ENCODE measurements around the gene TMIGD1.

DNA sequence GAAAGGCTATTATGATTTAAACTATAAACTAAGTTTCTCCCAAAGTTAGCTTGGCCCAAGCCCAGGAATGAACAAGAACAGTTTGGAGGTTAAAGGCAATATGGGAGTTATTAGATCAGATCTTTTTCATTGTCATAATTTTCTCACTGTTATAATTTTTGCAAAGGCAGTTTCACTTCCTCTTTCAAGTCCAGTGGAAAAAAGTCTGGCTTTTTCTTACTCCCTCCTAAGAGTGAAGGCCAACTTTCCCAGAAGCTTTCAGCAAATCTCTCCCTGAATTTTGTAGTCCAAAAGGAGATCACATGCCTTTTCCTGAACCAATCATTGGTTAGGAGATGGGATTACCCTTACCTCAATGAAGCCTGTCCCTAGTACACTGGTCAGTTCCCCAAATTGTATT lies 33.0 kb downstream of the TMIGD1 start:
- no peak for TF ChIP-seq SP2 (CRISPR knock-in tag; IDR thresholded peaks at IDR 0.05)
- TF ChIP-seq ATF3 (CRISPR knock-in tag; IDR thresholded peaks at IDR 0.05), result no peak
- TF ChIP-seq SUZ12 (IDR thresholded peaks at IDR 0.05; ENCODE audit: low read depth, low read length), result no peak
- no peak for TF ChIP-seq PATZ1 (CRISPR knock-in tag; IDR thresholded peaks at IDR 0.05)
- no peak for TF ChIP-seq ZNF720 (CRISPR knock-in tag; IDR thresholded peaks at IDR 0.05)
- no peak for TF ChIP-seq ZNF142 (CRISPR knock-in tag; IDR thresholded peaks at IDR 0.05)
- no peak for TF ChIP-seq RBAK (CRISPR knock-in tag; IDR thresholded peaks at IDR 0.05)
- no peak for TF ChIP-seq SNRNP70 (IDR thresholded peaks at IDR 0.05; ENCODE audit: low read depth, low read length)
- TF ChIP-seq, protein P1, sequence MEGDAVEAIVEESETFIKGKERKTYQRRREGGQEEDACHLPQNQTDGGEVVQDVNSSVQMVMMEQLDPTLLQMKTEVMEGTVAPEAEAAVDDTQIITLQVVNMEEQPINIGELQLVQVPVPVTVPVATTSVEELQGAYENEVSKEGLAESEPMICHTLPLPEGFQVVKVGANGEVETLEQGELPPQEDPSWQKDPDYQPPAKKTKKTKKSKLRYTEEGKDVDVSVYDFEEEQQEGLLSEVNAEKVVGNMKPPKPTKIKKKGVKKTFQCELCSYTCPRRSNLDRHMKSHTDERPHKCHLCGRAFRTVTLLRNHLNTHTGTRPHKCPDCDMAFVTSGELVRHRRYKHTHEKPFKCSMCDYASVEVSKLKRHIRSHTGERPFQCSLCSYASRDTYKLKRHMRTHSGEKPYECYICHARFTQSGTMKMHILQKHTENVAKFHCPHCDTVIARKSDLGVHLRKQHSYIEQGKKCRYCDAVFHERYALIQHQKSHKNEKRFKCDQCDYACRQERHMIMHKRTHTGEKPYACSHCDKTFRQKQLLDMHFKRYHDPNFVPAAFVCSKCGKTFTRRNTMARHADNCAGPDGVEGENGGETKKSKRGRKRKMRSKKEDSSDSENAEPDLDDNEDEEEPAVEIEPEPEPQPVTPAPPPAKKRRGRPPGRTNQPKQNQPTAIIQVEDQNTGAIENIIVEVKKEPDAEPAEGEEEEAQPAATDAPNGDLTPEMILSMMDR (CRISPR knock-in tag; IDR thresholded peaks at IDR 0.05), result no peak
- no peak for TF ChIP-seq ARNTL (CRISPR knock-in tag; IDR thresholded peaks at IDR 0.05)
- no peak for TF ChIP-seq JUND (CRISPR knock-in tag; IDR thresholded peaks at IDR 0.05)
- TF ChIP-seq ZNF230 (CRISPR knock-in tag; IDR thresholded peaks at IDR 0.05), result no peak
- TF ChIP-seq, protein P2, sequence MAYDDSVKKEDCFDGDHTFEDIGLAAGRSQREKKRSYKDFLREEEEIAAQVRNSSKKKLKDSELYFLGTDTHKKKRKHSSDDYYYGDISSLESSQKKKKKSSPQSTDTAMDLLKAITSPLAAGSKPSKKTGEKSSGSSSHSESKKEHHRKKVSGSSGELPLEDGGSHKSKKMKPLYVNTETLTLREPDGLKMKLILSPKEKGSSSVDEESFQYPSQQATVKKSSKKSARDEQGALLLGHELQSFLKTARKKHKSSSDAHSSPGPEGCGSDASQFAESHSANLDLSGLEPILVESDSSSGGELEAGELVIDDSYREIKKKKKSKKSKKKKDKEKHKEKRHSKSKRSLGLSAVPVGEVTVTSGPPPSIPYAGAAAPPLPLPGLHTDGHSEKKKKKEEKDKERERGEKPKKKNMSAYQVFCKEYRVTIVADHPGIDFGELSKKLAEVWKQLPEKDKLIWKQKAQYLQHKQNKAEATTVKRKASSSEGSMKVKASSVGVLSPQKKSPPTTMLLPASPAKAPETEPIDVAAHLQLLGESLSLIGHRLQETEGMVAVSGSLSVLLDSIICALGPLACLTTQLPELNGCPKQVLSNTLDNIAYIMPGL (CRISPR knock-in tag; IDR thresholded peaks at IDR 0.05; ENCODE audit: borderline replicate concordance in 1 of 2, low read depth in 1 of 2), result no peak
